Fibroblast of skin of right quadriceps (primary cell): ENCODE data around the gene RTN4RL1.
A peak's percentile ranks its signal among the peaks of the same experiment; 100 is the strongest.
"Not testable (repeated sequence)": the region's sequence is repeated elsewhere in the genome, so short reads cannot be mapped to it uniquely, and the experiment has no call there.

Source experiments
- DNase-seq: peaks from one replicate; pipeline ENCODE4 v3.0.0-alpha.2; 2013

The RTN4RL1 gene

GRCh38 chr17:1999557-2000251, 25.4 kb downstream of the RTN4RL1 start:
- peak; percentile 32 for DNase-seq

GRCh38 chr17:1997927-1998742, 27.0 kb downstream of the RTN4RL1 start:
- DNase-seq: no peak

- DNase-seq: no peak
Measured at GRCh38 chr17:1997289-1997926, 27.7 kb downstream of the RTN4RL1 start.

GRCh38 chr17:1996800-1997288, 28.3 kb downstream of the RTN4RL1 start:
- no peak for DNase-seq

GRCh38 chr17:1995907-1996799, 29.0 kb downstream of the RTN4RL1 start:
- no peak for DNase-seq

GRCh38 chr17:1995321-1995892, 29.7 kb downstream of the RTN4RL1 start:
- no peak for DNase-seq

GRCh38 chr17:1994707-1995106, 30.4 kb downstream of the RTN4RL1 start:
- no peak for DNase-seq

GRCh38 chr17:1992541-1992940, 32.6 kb downstream of the RTN4RL1 start:
- DNase-seq: no peak

GRCh38 chr17:1989135-1989534, 36.0 kb downstream of the RTN4RL1 start:
- peak; percentile 92 for DNase-seq

GRCh38 chr17:1986783-1987451, 38.2 kb downstream of the RTN4RL1 start:
- DNase-seq: no peak

- DNase-seq: no peak
Measured at GRCh38 chr17:1985686-1986085, 39.4 kb downstream of the RTN4RL1 start.

- DNase-seq: no peak
Measured at GRCh38 chr17:1985093-1985492, 40.0 kb downstream of the RTN4RL1 start.

GRCh38 chr17:1982793-1983366, 42.3 kb downstream of the RTN4RL1 start:
- not testable (repeated sequence) for DNase-seq

- no peak for DNase-seq
Measured at GRCh38 chr17:1980665-1981250, 44.4 kb downstream of the RTN4RL1 start.

GRCh38 chr17:1979182-1979985, 45.8 kb downstream of the RTN4RL1 start:
- DNase-seq: no peak

GRCh38 chr17:1978396-1978949, 46.7 kb downstream of the RTN4RL1 start:
- DNase-seq: no peak

- DNase-seq: no peak
Measured at GRCh38 chr17:1977583-1978395, 47.3 kb downstream of the RTN4RL1 start.

GRCh38 chr17:1976683-1977064, 48.5 kb downstream of the RTN4RL1 start:
- DNase-seq: no peak
